Measurements from ENCODE around the gene SKAP1.

DNA sequence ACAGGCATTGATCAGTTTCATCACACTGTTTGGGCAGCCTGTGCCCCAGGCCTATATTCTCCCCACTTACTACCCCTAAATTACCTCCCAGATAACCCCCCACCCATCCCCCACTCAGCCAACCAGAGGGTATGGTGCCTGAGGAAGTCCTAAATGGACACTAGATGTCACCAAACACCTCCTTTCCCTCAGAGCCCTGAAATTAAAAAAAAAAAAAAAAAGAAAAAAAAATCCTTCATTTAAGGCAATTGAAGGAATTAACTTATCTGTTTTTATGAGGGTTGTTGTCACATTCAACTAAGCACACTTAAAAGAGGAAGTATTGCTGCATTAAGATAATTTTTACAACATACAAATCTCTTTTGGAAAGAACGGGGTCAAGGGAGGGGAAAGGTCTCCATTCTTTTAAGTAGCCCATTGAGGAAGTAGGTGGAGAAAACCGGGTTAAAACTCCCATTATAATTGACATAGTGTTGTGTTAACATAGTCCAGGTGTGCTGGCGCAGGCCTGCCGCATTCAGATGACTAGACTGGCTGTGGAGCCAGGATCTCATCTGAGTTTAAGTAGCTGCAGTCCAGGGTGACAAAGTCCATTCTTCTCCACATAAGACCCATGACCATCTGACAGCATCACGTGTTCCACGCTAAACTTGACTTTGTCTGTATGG is 276.2 kb downstream of the SKAP1 start:
- TF ChIP-seq POLR2A (IDR thresholded peaks at IDR 0.05): no peak
- TF ChIP-seq, protein P1, sequence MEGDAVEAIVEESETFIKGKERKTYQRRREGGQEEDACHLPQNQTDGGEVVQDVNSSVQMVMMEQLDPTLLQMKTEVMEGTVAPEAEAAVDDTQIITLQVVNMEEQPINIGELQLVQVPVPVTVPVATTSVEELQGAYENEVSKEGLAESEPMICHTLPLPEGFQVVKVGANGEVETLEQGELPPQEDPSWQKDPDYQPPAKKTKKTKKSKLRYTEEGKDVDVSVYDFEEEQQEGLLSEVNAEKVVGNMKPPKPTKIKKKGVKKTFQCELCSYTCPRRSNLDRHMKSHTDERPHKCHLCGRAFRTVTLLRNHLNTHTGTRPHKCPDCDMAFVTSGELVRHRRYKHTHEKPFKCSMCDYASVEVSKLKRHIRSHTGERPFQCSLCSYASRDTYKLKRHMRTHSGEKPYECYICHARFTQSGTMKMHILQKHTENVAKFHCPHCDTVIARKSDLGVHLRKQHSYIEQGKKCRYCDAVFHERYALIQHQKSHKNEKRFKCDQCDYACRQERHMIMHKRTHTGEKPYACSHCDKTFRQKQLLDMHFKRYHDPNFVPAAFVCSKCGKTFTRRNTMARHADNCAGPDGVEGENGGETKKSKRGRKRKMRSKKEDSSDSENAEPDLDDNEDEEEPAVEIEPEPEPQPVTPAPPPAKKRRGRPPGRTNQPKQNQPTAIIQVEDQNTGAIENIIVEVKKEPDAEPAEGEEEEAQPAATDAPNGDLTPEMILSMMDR (IDR thresholded peaks at IDR 0.05): no peak

Measured in ovary (tissue), 3 donors.